ENCODE results near the gene DAZ3.
"Not testable (repeated sequence)": the region's sequence is repeated elsewhere in the genome, so short reads cannot be mapped to it uniquely, and the experiment has no call there.

Gene DAZ3

GRCh38 chrY:24813293-24813692 lies at the start of gene DAZ3:
Gene DAZ3, minus strand, starts transcription at chrY:24813393. Its CDS starts 208 bp downstream, at chrY:24813185.
- not testable (repeated sequence) for DNase-seq

GRCh38 chrY:24833619-24834018 lies 20.4 kb upstream of the DAZ3 start, which contains the start of gene DAZ4:
Gene DAZ4, plus strand, starts transcription at chrY:24833919. Its CDS starts 208 bp downstream, at chrY:24834127.
- not testable (repeated sequence) for DNase-seq

- not testable (repeated sequence) for DNase-seq
Observed at GRCh38 chrY:24825069-24825468, 11.9 kb upstream of the DAZ3 start.

GRCh38 chrY:24824184-24824879 lies 11.1 kb upstream of the DAZ3 start:
- DNase-seq: not testable (repeated sequence)

GRCh38 chrY:24821836-24822235 lies 8.6 kb upstream of the DAZ3 start:
- not testable (repeated sequence) for DNase-seq
